Activated T-cell treated with anti-CD3 and anti-CD28 coated beads for 1 hour (primary cell): ENCODE measurements around the gene OR4K1.
"Not testable (repeated sequence)": the region's sequence is repeated elsewhere in the genome, so short reads cannot be mapped to it uniquely, and the experiment has no call there.

Source experiments
- DNase-seq: peaks from one replicate; pipeline ENCODE4 v3.0.0-alpha.2; 2020; ENCODE audit warnings: low read depth

The OR4K1 gene

DNA sequence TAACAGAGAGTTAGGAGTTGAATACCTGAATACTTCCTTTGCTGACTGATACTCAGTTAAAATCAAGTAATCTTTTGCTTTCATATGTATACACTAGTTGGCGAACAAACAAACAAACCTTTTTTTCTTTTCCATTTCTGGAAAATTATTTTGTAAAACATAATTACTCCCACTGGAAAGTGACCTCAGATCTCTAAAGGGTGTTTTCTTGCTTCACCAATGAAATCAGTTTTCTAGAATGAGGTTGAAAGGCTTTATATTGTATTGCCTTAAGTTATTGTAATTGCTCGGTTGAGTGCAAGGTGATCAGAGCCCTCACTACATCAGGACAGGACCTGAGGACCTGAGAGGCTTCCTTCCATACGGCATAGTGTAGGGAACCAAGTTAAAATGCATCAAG, at the start of gene OR4K1:
Gene OR4K1 (plus strand): TSS at position 301 of the 400 bp plus-strand sequence. CDS start 4,750 bp downstream, outside the sequence.
- no peak for DNase-seq

GRCh38 chr14:19895282-19895681, 35.4 kb upstream of the OR4K1 start:
- no peak for DNase-seq

DNA sequence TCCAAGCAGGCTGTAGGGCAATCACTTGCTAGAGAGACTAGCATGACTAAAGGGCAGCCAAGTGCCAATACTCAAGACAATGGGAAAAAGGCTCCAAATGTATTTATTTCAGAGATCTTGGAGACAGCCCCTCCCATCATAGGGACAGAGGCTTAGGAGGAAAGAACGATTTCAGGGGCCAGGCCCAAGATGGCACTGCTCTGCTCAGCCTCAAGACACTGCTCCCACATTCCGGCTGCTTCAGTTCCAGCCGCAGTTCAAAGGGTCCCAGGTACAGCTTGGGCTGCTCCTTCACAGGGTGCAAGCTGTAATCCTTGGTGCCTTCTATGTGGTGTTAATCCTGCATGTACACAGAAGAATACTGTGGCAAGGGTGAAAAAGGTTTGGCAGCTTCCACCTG, 29.7 kb upstream of the OR4K1 start:
- no peak for DNase-seq

DNA sequence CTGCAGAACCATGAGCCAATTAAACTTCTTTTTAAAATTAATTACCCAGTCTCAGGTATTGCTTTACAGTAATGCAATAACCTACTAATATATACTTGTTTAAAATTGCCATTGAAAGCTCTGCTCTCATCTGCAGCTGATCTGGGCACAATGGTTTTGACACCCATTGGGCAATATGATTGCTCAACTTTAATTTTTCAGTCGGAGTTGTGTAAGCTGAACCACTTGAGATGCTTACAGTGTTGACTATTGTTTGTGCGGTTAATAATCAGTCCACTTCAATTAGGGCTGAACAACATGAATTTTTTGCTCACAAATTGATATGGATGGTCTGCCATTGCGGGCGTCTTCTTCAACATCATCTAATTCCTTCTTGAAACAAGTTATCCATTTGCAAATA, 28.3 kb upstream of the OR4K1 start:
- DNase-seq = no peak

DNA sequence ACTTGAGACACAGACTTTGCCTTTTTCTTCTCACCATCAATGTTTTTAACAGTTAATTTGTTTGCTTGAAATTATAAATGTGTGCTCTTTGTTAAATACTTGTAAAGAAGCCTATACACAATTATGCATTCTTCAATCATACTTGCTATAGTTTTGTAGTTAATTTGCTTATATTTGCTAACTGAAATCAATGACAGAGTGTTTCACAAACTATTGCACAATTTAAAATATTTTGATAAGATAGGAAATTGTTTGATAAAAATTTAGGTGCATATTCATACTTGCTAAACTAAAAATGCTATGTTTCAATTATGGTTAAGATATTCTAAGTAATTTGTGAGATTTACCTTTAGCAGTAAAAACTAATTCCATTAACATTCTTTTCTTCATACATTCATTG, 24.1 kb upstream of the OR4K1 start:
- DNase-seq = no peak

DNA sequence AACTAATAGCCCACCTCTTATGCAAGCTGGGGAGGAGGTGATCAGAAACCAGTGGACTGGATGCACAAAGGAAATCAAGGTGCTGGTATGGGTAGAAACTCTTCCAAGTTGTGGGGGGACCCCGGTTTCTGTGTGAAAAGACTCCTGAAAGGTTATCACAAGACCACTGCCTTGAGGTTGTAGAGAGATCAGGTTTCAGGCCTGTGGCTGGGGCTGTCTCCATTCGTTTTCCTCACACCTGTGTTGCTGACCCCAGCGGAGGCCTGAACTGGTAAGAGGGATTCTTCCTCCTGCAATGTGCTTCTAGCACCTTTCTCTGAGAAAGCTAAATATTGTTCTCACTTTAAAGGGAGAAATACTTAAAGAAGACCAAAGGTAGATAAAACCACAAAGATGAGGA, 19.6 kb upstream of the OR4K1 start:
- no peak for DNase-seq

DNA sequence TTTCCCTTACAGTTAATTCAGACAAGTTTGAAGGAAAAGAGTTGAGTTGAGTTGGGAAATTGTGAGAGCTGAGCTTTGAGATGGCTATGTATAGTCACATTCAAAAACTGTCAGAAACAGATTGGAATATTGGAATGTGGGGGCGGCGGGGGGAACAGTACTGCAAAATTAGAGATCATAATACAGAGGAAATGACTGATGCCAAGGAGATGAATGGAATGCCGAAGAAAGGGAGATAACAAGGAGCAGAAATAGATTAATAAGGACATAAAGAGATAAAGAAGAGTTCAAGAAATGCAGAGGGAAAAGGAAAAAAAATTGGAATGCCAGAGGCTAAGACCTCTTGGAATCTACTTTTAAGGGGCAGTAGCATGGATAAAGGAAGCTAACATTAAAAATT, 13.5 kb upstream of the OR4K1 start:
- DNase-seq = no peak

- DNase-seq = no peak
Observed at GRCh38 chr14:19917955-19918518, 12.7 kb upstream of the OR4K1 start.

- DNase-seq = no peak
Observed at GRCh38 chr14:19918553-19919264, 12.0 kb upstream of the OR4K1 start.

DNA sequence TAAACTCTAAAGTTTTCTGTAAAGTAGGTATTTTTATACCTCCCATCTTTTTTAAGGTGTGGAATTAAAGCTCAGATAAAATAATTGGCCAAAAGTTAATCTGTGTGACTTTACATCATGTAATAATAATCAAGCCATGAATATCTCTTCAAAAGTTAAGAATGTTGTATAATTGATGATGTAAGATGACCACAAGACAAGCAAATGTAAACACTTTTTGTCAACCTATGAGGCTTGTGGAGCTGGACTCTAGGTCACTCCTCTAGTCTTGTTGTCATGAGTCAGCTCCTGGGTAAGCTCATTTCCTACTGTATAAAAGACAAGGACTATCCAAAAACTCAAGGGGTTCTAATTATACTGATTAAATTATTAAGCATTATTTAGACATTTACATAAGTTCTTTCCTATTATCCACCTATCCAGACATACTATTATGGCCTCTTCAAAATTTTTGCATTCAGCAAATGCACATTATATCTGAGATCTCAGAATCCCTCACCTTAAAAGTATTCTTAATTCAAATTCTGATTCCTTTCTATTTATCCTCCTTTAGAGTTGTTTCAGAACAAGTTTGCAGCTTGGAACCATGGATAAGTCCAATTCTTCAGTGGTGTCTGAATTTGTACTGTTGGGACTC, 10.6 kb upstream of the OR4K1 start, which contains the start of gene OR4K5:
Gene OR4K5 (plus strand): TSS at position 587 of the 637 bp plus-strand sequence. CDS start 0 bp downstream, at position 587.
- DNase-seq = no peak

DNA sequence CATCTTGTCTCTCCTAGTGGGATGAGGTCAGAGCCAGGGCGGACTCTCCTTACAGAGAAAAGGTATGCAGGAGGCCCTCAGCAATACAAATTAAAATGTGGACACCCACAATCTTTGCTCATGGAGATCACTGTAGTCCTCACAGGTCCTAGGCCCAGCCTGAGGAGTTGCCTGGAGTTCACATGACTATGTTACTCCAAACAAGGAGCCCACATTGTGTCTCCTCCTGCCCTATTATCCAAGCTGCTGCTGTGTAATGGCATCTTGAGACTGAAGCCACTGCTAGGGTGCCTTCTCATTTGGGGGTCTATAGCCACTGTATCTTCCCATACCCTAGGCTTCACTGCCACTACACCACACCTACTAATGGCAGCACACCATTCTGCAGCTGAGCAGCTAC, 11.0 kb downstream of the OR4K1 start:
- no peak for DNase-seq

GRCh38 chr14:19947413-19948090, 16.8 kb downstream of the OR4K1 start:
- no peak for DNase-seq

GRCh38 chr14:19949218-19949617, 18.5 kb downstream of the OR4K1 start:
- no peak for DNase-seq

DNA sequence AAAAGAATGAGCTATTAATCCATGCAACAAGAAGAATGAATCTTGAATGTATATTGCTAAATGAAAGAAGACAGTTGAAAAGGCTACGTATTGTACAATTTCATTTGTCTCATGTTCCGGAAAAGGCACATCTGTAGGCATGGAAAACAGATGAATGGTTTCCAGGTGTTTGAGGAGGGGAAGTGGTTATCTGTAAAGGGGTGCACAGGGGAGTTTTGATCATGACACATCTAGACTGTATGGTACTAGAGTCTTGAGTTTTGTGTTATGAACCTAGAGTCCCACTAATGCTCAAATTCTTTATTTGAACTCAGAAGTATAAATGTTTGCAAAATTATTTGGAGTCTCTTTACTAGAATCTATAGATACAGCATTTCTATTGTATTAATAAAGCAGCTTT, 39.0 kb downstream of the OR4K1 start:
- DNase-seq = not testable (repeated sequence)

- no peak for DNase-seq
Observed at GRCh38 chr14:19974844-19975243, 44.1 kb downstream of the OR4K1 start.

GRCh38 chr14:19975291-19975690, 44.6 kb downstream of the OR4K1 start, which contains the start of gene OR4K15:
Gene OR4K15, plus strand, starts transcription at chr14:19975591. Its CDS starts 0 bp downstream, at chr14:19975591.
- no peak for DNase-seq
